Left renal cortex interstitium (tissue), 4 donors: ENCODE data around the gene DNM3. TPM values are rescaled to one million over a fixed set of nuclear protein-coding genes. Genes with fewer than 3 reads are reported as not detected.
A peak's percentile ranks its signal among the peaks of the same experiment; 100 is the strongest.

Experiments
- DNase-seq, 4 donors: peaks; one replicate each; pipeline ENCODE4 v3.0.0-alpha.2; 2013; ENCODE audit warnings: low read depth in 4 of 4, low spot score in 2 of 4, missing footprints in 1 of 4
- polyA plus RNA-seq, 4 donors: library from polyadenylated mRNA; unstranded; fragments of 120-200 nt; gene quantifications; one replicate each; pipeline ENCODE4 v1.2.1, GENCODE V29; 2013; ENCODE audit not compliant: insufficient read length in 4 of 4

The DNM3 gene
- polyA plus RNA-seq, 4 donors = 3.5 to 5.8 (median 4.5) TPM

DNA sequence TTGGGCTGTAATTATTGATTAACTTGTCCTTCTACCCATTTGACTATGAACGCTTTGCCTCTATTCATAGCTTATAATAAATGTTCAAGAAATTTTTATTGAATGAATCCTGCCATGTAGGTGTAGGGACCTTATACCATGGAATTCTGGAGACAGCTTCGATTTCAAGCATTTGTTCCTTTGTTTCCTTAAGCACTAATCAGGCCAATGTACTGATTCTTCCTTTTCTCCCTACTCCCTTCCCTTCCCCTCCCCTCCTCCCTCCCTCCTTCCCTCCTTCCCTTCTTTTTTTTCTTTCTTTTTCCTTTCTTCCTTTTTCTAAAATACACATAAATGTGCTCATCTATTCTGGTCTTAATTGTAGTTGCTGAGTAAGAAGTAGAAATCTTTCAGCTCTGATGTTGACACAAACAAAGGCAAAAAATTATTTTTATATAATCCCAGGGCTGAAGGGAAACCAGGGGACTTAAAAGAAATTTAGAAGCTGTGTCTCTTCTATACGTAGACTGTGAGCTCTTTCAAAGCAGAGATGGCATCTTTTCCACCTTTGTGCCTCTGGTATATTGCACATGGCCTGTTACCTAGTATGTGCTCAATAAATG lies 24.9 kb upstream of the DNM3 start:
- DNase-seq = no peak

DNA sequence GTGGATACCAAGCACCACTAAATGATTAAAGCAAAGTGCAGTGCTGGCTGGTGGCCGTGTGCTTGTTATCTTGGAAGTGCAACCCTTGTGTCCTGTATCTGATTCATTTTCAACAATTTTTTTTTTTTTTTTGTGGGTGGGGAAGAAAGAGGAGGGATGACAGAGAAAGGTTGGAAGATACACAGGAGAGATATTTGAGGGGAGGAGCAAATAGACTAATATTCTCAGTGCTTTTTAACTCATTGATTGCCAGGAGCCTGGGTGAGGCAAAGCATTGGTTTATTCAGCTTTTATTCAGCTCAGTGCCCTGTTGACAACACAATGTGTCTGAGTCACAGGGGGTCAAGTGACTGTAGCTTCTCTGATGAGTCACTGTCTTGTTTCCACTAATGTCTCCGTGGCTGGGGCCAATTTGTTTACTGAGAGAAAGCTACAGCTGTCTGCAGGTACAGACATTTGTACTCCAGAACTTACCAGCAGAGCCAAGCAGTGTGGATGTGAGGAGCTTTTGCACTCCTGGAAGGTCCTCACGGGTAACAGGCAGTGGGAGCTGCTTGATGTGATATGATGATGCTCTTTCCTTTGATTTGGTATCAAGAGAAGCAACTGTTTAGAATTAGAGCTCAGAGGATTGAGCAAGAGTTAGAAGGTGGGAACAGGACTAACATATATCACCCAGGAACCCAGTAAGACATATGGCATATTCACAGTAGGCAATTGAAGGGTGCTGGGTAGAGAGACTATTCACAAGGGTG lies 23.6 kb upstream of the DNM3 start:
- no peak for DNase-seq

DNA sequence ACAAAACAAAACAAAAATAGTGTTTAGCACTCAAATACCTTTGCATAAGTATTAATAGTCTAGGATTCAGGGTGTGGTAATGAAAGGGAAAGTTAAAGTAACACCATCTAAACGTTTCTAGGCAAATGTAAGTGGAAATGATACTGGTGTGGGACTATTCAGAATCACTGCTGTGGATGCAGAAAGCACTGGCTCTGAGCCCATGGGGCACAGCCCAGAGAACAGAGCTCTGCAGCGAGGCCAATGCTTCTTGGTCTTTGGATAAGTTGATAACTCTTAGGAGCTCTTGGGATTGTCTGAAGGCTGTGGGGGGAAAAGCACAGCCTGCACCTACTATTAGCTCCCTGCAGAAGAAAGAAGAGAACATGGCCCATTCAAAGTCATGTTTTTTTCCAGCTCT lies 21.4 kb upstream of the DNM3 start:
- DNase-seq = no peak

DNA sequence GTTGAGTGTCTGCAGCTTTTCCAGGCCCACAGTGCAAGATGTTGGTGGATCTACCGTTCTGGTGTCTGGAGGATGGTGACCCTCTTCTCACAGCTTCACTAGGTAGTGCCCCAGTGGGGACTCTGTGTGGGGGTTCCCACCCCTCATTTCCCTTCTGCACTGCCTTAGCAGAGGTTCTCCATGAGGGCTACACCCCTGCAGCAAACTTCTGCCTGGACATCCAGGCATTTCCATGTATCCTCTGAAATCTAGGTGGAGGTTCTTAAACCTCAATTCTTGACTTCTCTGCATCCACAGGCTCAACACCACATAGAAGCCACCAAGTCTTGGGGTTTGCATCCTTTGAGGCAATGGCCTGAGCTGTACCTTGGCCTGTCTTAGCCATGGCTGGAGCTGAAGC lies 14.3 kb upstream of the DNM3 start:
- no peak for DNase-seq

DNA sequence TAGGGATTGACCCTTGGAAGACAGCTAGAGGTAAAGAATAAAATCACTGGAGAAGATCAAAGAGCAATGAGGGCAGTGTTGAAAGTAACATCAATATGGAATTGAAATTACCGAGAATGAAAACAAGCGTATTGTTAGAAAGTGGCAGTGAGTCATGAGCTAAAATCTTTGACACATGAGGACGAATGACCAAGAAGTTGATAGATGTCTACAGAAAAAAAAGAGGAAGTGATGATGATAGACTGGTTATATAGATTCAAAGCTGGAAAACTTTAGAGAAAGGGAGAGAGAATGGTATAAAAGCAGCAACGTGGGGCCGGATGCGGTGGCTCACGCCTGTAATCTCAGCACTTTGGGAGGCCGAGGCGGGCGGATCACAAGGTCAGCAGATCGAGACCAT lies 12.5 kb upstream of the DNM3 start:
- DNase-seq = no peak

DNA sequence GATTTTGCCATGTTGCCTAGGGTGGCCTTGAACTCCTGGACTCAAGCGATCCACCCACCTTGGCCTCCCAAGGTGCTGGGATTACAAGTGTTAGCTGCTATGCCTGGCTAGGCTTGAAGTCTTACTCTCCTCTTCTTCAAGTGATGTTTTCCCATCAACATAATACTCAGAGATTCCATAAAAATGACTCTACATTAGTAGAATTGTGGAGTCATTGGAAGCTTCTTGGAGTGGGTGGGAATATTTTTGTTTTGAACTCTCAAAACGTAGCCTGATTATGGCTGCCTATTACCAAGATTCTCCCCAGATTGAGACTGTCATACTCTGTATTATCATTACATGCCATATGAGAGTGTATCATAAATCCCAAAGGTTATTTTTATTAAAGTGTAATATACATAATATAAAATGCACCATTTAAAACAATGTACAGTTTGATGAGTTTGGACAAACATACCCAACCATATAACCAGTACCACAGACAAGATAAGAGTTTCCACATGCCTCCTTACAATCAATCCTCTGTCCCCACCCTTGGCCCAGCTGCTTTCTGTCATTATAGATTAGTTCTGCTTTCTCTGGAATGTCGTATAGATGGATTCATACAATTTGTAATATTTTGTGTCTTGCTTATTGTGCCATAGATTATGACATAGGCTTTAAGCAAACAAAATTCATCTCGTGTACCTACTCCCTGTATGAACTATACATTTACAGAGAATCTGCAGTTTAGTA lies 8.0 kb upstream of the DNM3 start:
- no peak for DNase-seq

DNA sequence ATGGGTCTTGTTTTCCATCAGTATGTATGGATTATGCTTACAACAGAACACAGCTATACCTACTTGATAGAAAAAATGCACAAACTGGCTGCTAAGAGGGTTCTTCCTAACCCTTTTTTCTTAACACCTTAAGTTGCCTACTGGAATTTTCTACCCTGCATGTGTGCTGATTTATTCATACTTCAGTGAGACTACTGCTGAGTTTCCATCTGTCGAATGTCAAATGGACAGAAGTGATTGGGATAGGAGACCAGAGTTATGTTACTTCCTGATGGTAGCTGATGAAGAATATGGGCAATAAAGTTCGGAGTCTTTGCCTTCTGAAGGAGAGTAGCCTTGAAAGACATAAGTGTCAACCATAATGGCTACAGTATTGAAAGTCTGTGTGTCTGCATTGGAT lies 6.5 kb upstream of the DNM3 start:
- DNase-seq = no peak

DNA sequence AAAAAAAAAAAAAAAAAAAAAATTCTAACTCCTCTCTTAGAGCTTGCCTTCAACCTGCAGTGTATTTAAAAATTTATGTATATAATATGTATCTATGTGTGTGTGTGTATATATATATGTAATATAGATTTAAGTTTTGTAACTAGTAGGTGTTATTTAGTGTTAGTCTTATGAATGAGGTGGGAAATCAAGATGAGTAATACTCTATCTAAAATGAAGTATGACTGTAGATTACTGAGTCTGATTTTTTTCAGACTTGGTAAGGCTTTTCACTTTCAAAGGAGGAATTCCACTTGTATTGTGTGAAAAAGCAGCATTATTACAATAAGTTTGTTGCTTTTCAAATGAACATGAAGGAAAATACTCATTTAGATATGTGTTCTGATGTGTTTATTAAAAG lies 5.4 kb upstream of the DNM3 start:
- no peak for DNase-seq

DNA sequence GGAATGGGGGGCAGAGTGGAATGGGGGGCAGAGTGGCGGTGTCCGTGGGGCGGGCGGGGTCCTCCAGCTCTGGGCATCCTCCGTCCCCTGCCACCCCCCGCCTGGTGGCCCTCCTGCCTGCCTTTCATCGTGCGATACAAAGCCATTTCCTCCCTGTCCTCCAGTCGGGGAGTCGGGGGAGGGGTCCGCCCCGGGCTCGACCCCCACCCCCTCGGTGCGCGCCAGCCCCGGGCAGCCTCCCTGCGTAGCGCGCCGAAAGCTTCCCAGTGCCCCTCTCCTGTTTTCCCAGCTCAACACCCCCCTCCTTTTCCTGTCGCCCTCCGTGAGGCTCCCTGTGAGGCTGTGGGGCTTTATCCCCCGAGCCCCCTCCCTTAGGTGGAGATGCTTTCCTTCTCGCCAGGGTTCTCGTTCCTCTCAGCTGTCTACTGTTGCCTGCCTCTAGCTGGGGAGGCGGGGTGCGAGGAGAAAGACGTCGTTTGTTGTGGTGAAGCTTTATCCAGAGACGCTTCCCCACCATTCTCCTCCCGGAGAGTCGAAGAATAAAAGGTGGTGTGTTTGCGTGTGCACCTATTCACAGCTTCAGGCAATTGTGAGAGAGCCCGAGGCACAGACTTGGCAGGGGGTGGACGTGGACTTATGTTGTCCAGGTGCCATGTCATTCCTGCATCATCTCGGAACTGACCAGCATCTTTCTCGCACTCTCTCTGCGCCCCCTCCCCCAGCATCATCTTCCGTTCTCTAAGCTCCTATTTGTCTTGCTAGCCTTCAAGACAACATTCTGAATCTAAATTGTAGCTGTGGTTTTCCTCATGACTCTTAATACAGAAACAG lies 848 bp downstream of the DNM3 start:
- peak in 1 of 4 donors; percentile 11 for DNase-seq

DNA sequence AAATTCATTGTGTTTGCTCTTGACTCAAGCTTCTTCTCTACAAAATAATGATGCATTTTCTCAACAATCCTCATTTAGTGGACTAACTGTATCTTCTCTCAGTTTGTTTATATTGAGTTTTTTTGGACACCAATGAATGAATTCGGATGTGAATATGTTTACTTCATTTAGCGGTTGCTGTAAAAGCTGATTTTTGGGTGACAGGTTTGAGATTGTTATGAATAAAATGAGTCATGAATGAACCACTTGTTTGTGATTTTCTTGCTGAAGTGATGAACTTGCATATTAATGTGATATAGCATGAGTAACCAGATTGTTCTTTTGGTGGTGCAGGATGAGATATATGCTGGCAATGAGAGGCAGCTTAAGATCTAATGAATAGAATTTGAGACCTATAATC lies 3.1 kb downstream of the DNM3 start:
- no peak for DNase-seq

DNA sequence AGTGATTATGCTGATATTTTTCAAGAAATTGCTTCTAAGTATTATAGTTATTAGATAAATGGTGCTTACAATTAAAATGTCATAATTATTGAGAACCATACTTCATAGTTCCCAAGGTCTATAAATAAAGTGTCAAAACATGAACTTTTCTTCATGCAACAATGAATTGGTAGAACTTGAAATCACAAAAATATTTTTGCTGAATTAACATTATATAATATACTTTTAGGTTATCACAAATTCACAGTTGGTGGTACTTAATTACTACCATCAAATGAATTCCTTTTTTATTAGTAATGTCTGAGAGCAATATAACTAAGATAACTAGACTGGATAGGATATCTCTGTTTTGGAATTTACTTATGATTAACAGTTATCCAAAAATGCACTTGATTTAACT lies 4.7 kb downstream of the DNM3 start:
- DNase-seq = no peak

DNA sequence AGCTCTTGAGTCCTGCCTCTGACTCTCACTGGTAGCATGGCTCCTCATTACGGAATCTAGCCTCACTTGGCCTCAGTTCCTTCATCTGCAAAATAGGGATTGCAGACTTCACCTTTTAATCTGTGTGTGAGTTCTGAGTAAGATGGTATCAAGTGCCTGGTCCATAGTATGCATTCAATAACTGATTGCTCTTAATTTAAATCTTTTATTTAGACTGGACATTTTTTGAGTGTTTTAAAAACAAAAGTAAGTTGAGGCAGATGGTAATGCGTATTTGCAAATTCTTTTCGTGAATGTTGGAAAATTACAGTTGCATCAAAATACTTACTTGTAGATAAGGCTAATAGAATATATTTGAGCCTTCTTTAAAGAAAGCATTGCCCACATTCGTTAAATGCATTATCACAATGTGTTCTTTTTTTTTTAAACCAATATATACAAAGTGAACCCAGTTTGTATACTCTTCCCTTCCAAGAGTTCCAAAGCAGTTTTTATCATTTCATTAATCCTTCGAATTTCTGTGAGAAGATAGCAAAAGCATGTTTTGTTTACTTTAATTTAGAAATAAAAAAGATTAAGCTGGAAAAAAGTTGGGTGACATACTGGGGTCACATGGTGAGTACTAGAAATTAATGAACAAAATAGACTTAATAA lies 8.1 kb downstream of the DNM3 start:
- no peak for DNase-seq

DNA sequence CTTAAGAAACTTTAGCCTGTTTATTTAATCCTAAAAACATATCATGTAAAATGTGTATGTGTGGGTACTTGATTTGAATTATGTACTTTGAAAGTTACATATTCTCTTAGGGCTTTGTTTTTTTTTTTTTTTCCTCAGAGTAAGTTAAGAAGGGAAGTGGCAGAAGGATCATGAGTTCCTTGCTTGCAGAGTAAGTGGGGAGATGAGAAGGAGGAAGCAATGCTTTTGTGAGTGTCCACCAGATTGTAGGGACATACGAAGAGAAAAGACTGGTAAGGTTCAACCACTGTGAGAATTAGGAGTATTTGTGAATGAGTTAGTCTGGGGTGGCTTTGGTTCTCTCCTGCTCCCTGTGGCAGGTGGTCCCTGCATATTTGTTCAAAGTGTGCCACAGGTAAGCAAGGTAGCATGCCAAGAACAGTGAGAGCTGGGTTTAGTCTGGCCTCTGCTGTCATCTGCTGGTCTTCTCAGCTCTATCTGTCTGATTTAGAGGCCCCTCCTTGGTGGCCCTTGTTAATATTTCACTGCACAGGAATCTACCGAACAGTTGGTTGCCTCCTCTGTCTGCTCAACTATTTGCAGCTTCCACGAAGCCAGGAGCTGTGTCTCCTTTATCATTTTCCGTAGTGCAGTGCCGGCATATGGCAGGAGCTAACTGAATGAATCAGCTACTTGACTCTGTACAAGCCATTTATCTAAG lies 9.5 kb downstream of the DNM3 start:
- no peak for DNase-seq

DNA sequence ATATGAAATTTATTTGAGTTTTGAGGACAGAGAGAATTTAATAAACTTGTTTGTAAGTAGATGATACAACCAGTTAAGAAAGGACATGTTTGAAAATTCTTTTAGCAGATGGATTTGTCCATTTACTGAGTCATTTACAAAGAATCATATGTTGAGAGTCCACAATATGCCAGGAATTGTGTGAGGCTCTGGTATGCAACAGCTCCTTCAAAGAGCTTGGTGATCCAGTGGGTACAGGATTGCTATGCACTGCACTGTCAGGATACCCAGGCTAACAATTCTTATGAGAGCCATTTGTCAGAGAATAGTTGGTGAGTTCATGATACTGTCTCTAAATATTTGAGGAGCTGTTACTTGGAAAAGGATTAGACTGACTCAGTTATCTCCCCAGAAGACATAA lies 11.0 kb downstream of the DNM3 start:
- no peak for DNase-seq

DNA sequence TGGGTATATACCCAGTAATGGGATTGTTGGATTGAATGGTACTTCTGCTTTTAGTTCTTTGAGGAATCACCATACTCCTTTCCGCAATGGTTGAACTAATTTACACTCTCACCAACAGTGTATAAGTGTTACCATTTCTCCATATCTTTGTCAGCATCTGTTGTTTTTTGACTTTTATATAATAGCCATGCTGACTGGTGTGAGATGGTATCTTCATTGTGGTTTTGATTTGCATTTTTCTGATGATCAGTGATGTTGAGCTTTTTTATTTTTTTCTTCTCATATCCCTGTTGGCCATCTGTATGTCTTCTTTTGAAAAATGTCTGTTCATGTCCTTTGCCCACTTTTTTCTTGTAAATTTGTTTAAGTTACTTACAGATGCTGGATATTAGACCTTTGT lies 14.1 kb downstream of the DNM3 start:
- DNase-seq = no peak

DNA sequence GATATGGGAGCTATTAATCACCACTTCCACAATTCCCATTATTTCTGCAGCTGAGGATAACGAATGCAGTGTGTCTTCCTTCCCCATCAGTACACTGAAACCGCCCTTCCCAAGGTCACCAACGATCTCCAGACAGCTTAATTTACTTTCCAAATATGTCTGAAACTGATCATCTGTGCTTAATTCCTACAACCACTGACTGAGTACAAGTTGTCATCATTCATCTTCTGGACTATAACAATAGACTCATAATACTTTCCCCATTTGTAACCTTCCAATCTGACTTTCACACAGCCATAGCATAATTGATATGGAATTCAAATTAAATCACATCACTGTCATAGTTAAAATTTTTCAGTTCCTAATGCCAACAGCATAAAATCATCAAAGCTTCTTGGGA lies 17.4 kb downstream of the DNM3 start:
- DNase-seq = no peak

DNA sequence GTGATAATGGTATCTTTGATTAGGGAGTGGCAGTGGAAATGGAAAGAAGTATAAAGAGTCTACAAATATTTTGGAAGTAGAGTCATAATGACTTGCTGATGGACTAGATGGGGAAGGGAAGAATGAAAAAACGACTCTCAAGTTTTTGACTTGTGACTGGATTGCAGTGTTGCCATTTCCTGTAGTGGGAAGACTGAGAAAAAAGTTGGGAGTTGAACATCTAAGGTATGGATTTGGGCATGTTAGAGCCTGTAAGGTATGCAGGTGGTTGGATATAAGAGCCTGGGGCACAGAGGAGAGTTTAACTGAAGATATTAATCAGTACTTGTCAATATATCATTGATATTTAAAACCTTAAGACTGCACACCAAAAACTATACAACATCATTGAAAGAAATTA lies 19.4 kb downstream of the DNM3 start:
- no peak for DNase-seq

DNA sequence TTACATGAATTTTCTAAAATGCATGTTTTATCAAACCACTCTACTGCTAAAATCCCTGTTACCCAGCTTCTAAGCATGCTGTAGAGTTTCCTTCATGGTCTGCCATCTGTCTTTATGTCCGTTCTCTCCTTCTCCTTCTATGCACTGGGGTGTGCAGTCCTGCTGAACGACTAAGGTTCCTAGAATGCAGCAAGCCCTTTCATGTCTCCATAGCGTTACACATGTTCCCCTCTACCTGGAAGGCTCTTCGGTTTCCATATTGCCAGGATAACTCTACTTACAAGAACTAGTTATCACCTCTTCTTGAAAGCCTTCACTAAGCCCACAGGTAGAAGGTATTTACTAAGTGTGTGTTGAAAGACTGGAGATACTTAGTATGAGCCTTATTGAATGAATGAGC lies 22.2 kb downstream of the DNM3 start:
- no peak for DNase-seq

DNA sequence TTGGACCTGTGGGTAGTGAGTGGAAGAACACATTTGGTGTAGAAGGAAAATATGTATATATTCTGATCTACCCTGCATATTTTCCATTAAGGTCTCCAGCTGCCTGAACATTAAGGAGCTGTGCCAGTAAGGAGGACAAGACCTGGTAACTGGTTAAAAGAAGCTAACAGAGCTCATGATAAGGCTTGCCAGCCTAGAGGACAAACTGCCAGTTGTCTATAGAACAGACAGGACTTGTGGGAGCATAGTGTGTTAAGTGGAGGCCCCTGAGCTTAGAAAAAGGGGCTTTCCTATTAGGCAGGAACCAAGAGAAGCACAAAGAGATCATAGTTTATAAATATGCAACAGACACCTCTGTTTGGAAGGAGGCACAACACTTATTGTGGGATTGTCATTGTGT lies 23.0 kb downstream of the DNM3 start:
- no peak for DNase-seq

DNA sequence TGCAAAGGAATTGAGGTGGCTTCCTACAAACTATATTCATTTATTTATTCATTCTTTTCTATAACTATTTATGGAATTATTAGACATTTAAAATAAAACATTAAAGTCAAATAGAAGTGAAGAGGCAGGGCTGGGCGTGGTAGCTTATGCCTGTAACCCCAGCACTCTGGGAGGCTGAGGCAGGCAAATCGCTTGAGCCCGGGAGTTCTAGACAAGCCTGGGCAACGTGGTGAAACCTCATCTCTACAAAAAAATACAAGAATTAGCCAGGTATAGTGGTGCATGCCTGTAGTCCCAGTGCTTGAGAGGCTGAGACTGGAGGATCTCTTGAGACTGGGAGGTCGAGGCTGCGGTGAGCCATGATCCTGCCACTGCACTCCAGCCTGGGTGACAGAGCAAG lies 23.8 kb downstream of the DNM3 start:
- no peak for DNase-seq
